Tibial nerve (tissue), 4 donors: Measurements from ENCODE around the gene PFKFB3. TPM values are rescaled to one million over a fixed set of nuclear protein-coding genes. Genes with fewer than 3 reads are reported as not detected.
"Not testable (repeated sequence)": the region's sequence is repeated elsewhere in the genome, so short reads cannot be mapped to it uniquely, and the experiment has no call there.

ENCODE experiments used
- DNase-seq, 2 donors: peaks; one replicate each; pipeline ENCODE4 v3.0.0-alpha.2; 2019; ENCODE audit warnings: low spot score in 2 of 2
- H3K27ac ChIP-seq, 4 donors: fragments of 200-600 bp; sonication (generic) in 3 of 4; one replicate each; pipeline ENCODE4 v1.5.1; 2017 to 2019; ENCODE audit warnings: mild to moderate bottlenecking in 1 of 4
- H3K27me3 ChIP-seq, 2 donors: fragments of 200-600 bp; sonication (generic) in 1 of 2; one replicate each; pipeline versions ENCODE4 v1.5.1 to v1.6.0; 2017 to 2019
- H3K36me3 ChIP-seq, 3 donors: fragments of 200-600 bp; sonication (generic); one replicate each; pipeline ENCODE4 v1.5.1; 2018 to 2019
- H3K4me1 ChIP-seq, 4 donors: fragments of 200-600 bp; sonication (generic) in 3 of 4; one replicate each; pipeline ENCODE4 v1.5.1; 2017 to 2019
- H3K4me3 ChIP-seq, 4 donors: fragments of 200-600 bp; sonication (generic) in 3 of 4; one replicate each; pipeline ENCODE4 v1.5.1; 2017 to 2019; ENCODE audit warnings: mild to moderate bottlenecking in 1 of 4, moderate library complexity in 1 of 4
- H3K9me3 ChIP-seq, 4 donors: fragments of 200-600 bp; sonication (generic) in 3 of 4; one replicate each; pipeline ENCODE4 v1.5.1; 2017 to 2019
- CTCF ChIP-seq, 5 experiments: fragments of 200-600 bp in 3 of 5; fragments of 450-650 bp in 2 of 5; sonication (generic) in 3 of 5; IDR thresholded peaks; one replicate each; pipeline ENCODE4 v1.5.1; 2016 to 2019; ENCODE audit warnings: antibody characterized with exemption in 5 of 5, mild to moderate bottlenecking in 3 of 5, moderate library complexity in 2 of 5
- EP300 ChIP-seq, 2 donors: sonication (generic); formaldehyde crosslinking; IDR thresholded peaks; one replicate each; pipeline ENCODE4 v1.6.1; 2017; ENCODE audit warnings: antibody characterized with exemption in 2 of 2, mild to moderate bottlenecking in 1 of 2
- POLR2A ChIP-seq, 2 donors: fragments of 450-650 bp; IDR thresholded peaks; one replicate each; pipeline ENCODE4 v1.6.1; 2017; ENCODE audit warnings: antibody characterized with exemption in 2 of 2, mild to moderate bottlenecking in 2 of 2, moderate library complexity in 2 of 2
- WGBS, 2 donors: methylation state at CpG; one replicate each; pipeline ENCODE4 v1.1.5; 2018; 5-methylcytosine and 5-hydroxymethylcytosine counted together
- total RNA-seq, 4 donors: library from RNA; depleted of rRNA; stranded (reverse); fragments of >200 nt; gene quantifications; one replicate each; pipeline ENCODE4 v1.1.0, GENCODE V29; 2016

PFKFB3 gene
- total RNA-seq, 4 donors from 2014 or later = 72.0 to 183 (median 98.7) TPM

- Histone ChIP-seq H3K9me3 (no peaks in the 10 kb centered on the region), H3K27me3 (no peaks in the 10 kb centered on the region), H3K36me3 (no peaks in the 10 kb centered on the region), H3K4me3 (no peak overlapping the region), H3K4me1 (peaks cover 3 to 23% (median 9%) of the 10 kb centered on the region in 4 donors), H3K27ac (no peak overlapping the region)
- TF ChIP-seq CTCF (IDR thresholded peaks at IDR 0.05) (no peak), POLR2A (IDR thresholded peaks at IDR 0.05) (no peak), EP300 (IDR thresholded peaks at IDR 0.05) (no peak)
- WGBS, 2 donors = 84 to 92% methylated on average over 9 of the region's 9 CpGs
- DNase-seq = no peak
Measured at GRCh38 chr10:6186894-6187256, 15.9 kb upstream of the PFKFB3 start.

- H3K27ac ChIP-seq = no peak overlapping the region
- no peaks in the 10 kb centered on the region for H3K9me3 ChIP-seq
- H3K36me3 ChIP-seq = no peaks in the 10 kb centered on the region
- no peak for DNase-seq
- WGBS, 2 donors = 94 to 96% methylated on average over 6 of the region's 6 CpGs
- H3K4me3 ChIP-seq = no peak overlapping the region
- no peaks in the 10 kb centered on the region for H3K27me3 ChIP-seq
- peaks cover 3 to 23% (median 11%) of the 10 kb centered on the region in 4 donors for H3K4me1 ChIP-seq
- TF ChIP-seq POLR2A (IDR thresholded peaks at IDR 0.05) (no peak), CTCF (IDR thresholded peaks at IDR 0.05) (no peak), EP300 (IDR thresholded peaks at IDR 0.05) (no peak)
Measured at GRCh38 chr10:6187278-6187677, 15.5 kb upstream of the PFKFB3 start.

- not testable (repeated sequence) for DNase-seq, H3K9me3 ChIP-seq, H3K27me3 ChIP-seq, H3K27ac ChIP-seq, H3K36me3 ChIP-seq, H3K4me3 ChIP-seq
- WGBS, 2 donors = 85 to 90% methylated on average over 9 of the region's 9 CpGs
- H3K4me1 ChIP-seq = peaks cover 3 to 23% (median 13%) of the 10 kb centered on the region in 4 donors
Measured at GRCh38 chr10:6190033-6190432, 12.7 kb upstream of the PFKFB3 start.

GRCh38 chr10:6191147-6191546, 11.6 kb upstream of the PFKFB3 start:
- DNase-seq = no peak
- no peak for TF ChIP-seq CTCF (IDR thresholded peaks at IDR 0.05)
- no peak for TF ChIP-seq EP300 (IDR thresholded peaks at IDR 0.05)
- TF ChIP-seq POLR2A (IDR thresholded peaks at IDR 0.05) = no peak
- Histone ChIP-seq H3K9me3 (no peaks in the 10 kb centered on the region), H3K27me3 (no peaks in the 10 kb centered on the region), H3K4me3 (no peak overlapping the region), H3K4me1 (peaks cover 3 to 30% (median 18%) of the 10 kb centered on the region in 4 donors), H3K27ac (peak overlapping the region in 3 of 4 donors; percentile 19 to 80 (median 74)), H3K36me3 (no peaks in the 10 kb centered on the region)
- 74 to 83% methylated on average over 8 of the region's 8 CpGs for WGBS, 2 donors

DNA sequence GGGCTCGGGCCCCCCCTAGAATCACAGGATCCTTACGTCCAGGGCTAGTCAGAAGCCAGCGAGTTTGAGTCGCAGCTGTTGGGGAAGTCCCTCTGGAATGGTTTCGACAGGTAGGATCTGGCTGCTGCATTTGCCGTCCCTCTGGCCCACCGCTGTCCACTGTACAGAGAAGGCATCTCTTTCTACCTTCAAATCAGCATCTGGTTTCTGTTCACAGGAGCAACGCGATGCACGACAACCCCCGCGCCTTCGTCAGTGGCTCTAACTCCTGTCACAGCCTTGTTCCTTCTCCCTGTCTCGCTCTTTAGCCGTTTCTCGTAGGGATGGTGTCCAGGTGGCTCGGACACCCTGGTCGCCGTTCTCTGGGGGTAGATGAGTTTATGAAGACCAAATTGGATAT, 11.2 kb upstream of the PFKFB3 start:
- H3K4me3 ChIP-seq = no peak overlapping the region
- peak overlapping the region; percentile 19 to 80 (median 52) for H3K27ac ChIP-seq
- peaks cover 3 to 30% (median 18%) of the 10 kb centered on the region in 4 donors for H3K4me1 ChIP-seq

DNA sequence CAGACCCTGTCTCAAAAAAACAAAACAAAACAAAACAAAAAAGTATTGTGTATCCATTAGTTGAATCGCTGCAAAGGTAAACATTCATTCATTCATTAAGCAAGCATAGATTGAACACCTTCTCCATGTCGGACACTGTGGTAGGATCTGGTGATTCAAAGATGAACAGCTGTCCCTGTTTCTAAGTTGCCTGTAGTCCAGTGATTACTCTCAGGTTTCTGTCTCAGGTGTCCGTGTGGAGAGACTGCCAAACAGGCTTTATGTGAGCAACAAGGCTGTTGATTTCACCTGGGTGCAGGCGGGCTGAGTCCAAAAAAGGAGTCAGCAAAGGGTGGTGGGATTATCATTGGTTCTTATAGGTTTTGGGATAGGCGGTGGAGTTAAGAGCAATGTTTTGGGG, 9.4 kb upstream of the PFKFB3 start:
- not testable (repeated sequence) for DNase-seq, H3K9me3 ChIP-seq, H3K27me3 ChIP-seq, H3K4me3 ChIP-seq, H3K36me3 ChIP-seq
- Histone ChIP-seq H3K27ac (peak overlapping the region in 1 of 4 donors; percentile 80), H3K4me1 (peaks cover 3 to 30% (median 19%) of the 10 kb centered on the region in 4 donors)
- WGBS, 2 donors = 92 to 95% methylated on average over 5 of the region's 5 CpGs

More for the DNA sequence above, 11.2 kb upstream of the PFKFB3 start:
- H3K36me3 ChIP-seq = no peaks in the 10 kb centered on the region
- TF ChIP-seq POLR2A (IDR thresholded peaks at IDR 0.05) (no peak), CTCF (IDR thresholded peaks at IDR 0.05) (no peak), EP300 (IDR thresholded peaks at IDR 0.05) (no peak)
- H3K9me3 ChIP-seq = no peaks in the 10 kb centered on the region
- DNase-seq = no peak
- 92 to 94% methylated on average over 18 to 19 of the region's 19 CpGs for WGBS, 2 donors
- no peaks in the 10 kb centered on the region for H3K27me3 ChIP-seq
